A549 (cell line): Measurements from ENCODE around the gene RANBP9.

Experiments
- CEBPB ChIP-seq, 2 experiments: fragments of >200 bp in 1 of 2; sonication (Bioruptor Twin) in 1 of 2; formaldehyde crosslinking in 1 of 2; IDR thresholded peaks; 2 replicates each; pipeline ENCODE4 v1.6.1; 2012 to 2016
- EP300 ChIP-seq, 2 experiments: fragments of >200 bp; sonication (Bioruptor Twin); formaldehyde crosslinking; IDR thresholded peaks; 2 replicates in 1 of 2; 3 replicates in 1 of 2; pipeline ENCODE4 v1.6.1; 2016 to 2017
- TF ChIP-seq, protein P1 (sequence below): IDR thresholded peaks from 2 replicates; pipeline ENCODE4 v1.6.1; 2012
- TF ChIP-seq, protein P2 (sequence below): fragments of >200 bp; sonication (Bioruptor Twin); formaldehyde crosslinking; IDR thresholded peaks from 3 replicates; pipeline ENCODE4 v1.5.1; 2016
- TF ChIP-seq, protein P3 (sequence below): fragments of 200-600 bp; sonication (generic); IDR thresholded peaks from 2 replicates; pipeline ENCODE4 v1.6.1; 2016; ENCODE audit warnings: antibody characterized with exemption, mild to moderate bottlenecking, moderate library complexity

DNA sequence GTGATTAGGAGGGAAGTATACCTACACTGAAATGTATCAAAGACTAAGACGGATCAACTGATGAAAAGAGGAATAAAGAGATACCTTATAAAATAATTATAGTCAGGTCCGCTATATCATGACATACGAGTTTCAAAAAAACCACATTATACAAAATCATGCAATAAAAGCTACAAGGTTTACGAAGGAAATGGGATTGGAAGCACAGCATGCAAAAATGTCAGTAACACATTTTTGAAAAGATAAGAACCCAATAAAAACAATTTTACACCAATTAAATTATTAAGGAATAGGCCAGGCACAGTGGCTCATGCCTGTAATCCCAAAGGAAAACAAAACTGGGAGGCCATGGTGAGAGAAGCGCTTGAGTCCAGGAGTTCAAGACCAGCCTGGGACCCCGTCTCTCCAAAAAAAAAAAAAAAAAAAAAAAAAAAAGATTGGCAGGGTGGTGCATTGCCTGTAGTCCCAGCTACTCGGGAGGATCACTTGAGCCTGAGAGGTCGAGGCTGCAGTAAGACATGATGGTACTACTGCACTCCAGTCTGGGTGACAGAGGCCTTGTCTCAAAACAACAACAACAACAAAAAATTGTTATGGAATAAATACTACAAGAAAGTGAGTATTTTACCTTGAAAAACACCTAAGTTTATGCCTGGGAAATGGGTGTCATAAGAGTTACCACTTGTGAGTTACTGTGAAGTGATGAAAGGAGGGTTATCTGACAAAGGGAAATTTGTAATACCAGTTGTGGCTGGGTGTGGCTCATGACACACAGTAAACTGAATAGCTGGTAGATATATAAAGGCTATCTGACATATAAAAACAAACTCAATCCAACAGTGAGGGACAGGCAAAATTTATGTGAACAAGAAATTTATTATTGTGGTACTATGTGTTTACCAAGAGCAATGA lies 45.2 kb downstream of the RANBP9 start:
- TF ChIP-seq EP300 (IDR thresholded peaks at IDR 0.05) (no peak), CEBPB (IDR thresholded peaks at IDR 0.05) (no peak)
- TF ChIP-seq, protein P1, sequence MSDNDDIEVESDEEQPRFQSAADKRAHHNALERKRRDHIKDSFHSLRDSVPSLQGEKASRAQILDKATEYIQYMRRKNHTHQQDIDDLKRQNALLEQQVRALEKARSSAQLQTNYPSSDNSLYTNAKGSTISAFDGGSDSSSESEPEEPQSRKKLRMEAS, result no peak
- TF ChIP-seq, protein P2, sequence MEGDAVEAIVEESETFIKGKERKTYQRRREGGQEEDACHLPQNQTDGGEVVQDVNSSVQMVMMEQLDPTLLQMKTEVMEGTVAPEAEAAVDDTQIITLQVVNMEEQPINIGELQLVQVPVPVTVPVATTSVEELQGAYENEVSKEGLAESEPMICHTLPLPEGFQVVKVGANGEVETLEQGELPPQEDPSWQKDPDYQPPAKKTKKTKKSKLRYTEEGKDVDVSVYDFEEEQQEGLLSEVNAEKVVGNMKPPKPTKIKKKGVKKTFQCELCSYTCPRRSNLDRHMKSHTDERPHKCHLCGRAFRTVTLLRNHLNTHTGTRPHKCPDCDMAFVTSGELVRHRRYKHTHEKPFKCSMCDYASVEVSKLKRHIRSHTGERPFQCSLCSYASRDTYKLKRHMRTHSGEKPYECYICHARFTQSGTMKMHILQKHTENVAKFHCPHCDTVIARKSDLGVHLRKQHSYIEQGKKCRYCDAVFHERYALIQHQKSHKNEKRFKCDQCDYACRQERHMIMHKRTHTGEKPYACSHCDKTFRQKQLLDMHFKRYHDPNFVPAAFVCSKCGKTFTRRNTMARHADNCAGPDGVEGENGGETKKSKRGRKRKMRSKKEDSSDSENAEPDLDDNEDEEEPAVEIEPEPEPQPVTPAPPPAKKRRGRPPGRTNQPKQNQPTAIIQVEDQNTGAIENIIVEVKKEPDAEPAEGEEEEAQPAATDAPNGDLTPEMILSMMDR, result no peak
- TF ChIP-seq, protein P3, sequence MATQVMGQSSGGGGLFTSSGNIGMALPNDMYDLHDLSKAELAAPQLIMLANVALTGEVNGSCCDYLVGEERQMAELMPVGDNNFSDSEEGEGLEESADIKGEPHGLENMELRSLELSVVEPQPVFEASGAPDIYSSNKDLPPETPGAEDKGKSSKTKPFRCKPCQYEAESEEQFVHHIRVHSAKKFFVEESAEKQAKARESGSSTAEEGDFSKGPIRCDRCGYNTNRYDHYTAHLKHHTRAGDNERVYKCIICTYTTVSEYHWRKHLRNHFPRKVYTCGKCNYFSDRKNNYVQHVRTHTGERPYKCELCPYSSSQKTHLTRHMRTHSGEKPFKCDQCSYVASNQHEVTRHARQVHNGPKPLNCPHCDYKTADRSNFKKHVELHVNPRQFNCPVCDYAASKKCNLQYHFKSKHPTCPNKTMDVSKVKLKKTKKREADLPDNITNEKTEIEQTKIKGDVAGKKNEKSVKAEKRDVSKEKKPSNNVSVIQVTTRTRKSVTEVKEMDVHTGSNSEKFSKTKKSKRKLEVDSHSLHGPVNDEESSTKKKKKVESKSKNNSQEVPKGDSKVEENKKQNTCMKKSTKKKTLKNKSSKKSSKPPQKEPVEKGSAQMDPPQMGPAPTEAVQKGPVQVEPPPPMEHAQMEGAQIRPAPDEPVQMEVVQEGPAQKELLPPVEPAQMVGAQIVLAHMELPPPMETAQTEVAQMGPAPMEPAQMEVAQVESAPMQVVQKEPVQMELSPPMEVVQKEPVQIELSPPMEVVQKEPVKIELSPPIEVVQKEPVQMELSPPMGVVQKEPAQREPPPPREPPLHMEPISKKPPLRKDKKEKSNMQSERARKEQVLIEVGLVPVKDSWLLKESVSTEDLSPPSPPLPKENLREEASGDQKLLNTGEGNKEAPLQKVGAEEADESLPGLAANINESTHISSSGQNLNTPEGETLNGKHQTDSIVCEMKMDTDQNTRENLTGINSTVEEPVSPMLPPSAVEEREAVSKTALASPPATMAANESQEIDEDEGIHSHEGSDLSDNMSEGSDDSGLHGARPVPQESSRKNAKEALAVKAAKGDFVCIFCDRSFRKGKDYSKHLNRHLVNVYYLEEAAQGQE, result no peak
